SW480 (cell line): ENCODE data around the gene TM9SF1.

ENCODE experiments used
- DNase-seq: peaks from one replicate; pipeline ENCODE4 v3.0.0-alpha.2; 2016; ENCODE audit warnings: low spot score

TM9SF1 gene

DNA sequence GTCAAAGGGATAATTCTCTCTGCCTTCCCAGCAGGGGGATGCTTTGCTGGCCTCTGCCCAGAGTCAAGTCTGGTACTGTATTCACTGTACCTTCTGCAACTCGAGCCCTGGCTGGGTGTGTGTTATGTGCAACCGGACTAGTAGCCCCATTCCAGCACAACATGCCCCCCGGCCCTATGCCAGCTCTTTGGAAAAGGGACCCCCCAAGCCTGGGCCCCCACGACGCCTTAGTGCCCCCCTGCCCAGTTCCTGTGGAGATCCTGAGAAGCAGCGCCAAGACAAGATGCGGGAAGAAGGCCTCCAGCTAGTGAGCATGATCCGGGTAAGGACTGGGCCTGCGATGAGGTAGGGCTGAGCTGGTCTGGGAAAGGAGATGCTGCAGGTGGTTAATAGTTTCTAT is 44.7 kb downstream of the TM9SF1 start:
- no peak for DNase-seq

GRCh38 chr14:24150061-24150460 is 45.2 kb downstream of the TM9SF1 start:
- no peak for DNase-seq

- DNase-seq: no peak
Observed at GRCh38 chr14:24149302-24149969, 45.8 kb downstream of the TM9SF1 start.

DNA sequence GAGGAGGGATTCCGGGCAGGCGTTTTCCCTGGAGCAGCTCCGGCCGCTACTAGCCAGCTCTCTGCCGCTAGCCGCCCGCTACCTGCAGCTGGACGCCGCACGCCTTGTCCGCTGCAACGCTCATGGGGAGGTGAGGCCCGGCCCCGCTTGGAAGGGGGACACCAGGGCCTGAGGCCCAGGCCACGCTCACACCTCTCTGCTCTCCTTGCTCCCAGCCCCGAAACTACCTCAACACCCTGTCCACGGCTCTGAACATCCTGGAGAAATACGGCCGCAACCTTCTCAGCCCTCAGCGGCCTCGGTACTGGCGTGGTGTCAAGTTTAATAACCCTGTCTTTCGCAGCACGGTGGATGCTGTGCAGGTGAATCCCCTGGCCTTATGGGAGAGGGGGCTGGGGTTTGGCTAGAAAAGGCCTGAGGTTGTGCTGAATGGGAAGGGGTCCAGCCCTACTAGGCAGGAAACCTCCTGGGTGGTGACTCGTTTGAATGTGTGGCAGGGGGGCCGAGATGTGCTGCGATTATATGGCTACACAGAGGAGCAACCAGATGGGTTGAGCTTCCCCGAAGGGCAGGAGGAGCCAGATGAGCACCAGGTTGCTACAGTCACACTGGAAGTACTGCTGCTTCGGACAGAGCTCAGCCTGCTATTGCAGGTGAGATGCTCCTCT is 47.3 kb downstream of the TM9SF1 start:
- DNase-seq: no peak

DNA sequence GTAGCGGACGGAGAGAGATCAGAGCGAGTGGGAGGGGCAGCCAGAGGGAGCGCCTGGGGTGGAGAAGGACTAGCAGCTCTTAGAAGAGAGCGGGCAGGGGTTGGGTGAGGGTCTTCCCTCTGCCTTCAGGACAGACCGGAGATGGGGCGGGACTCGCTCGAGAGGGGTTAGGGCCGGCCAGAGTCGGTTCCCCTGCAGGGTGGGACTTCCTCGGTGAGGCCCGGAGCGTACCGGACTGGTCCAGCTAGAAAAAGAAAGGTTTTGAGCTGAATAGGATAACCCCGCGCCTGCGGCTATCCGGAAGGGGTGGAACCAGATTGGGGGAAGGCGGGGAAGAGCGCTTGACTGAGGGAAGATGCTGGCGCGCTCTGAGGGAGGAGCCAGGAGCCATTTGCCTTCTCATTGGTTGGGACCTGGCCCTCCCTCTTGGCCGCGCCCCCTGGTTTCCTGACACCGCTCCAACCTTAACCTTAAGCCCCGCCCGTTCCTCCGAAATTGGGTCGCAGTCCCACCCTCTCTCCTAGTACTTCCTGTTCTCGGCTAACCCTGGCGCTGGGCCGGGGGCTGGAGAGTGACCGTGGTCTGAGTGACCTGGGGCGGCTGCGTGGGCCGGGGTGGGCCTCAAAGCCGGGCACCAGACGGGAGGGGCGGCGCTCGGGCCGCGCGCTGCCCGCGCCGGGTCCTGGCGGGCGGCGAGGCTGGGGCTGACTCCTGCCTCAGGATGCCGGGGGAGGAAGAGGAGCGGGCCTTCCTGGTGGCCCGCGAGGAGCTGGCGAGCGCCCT is 48.1 kb downstream of the TM9SF1 start, which contains the start of gene RNF31:
Gene RNF31, plus strand, starts transcription at position 521 of the 783 bp plus-strand sequence. Its CDS starts 201 bp downstream, at position 722.
- peak; percentile 97 for DNase-seq

DNA sequence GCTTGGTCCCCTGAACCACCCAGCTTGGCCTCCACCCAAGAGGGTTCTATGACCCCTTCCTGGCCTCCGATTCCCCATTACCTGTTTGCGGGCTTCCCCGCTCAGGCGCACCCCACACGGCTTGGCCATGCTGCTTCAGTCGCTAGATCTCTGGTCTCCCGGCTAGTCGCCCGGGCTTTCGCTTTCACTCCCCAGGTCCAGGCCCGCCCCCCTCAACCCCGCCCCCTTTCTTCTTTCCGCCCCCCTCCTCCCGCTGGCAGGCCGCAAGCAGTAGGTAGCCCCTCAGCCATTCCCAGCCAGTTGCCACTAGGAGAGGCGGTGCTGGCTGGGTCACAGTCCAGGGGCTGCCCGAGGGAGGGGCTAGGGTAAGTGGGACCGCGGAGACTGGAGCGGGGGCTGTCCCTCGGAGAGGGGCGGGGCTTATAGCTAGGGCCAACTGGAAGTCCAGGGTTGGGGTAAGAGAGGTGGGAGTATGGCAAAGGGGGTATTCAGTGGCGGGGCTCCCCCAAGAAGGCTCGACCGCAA is 48.7 kb downstream of the TM9SF1 start, which contains the start of gene PSME2:
Gene PSME2, minus strand, starts transcription at position 158 of the 525 bp plus-strand sequence. Its CDS starts 29 bp downstream, at position 129.
- DNase-seq: peak; percentile 97

- DNase-seq: no peak
Observed at GRCh38 chr14:24145690-24146452, 49.4 kb downstream of the TM9SF1 start.

GRCh38 chr14:24145219-24145618 is 50.0 kb downstream of the TM9SF1 start:
- no peak for DNase-seq

DNA sequence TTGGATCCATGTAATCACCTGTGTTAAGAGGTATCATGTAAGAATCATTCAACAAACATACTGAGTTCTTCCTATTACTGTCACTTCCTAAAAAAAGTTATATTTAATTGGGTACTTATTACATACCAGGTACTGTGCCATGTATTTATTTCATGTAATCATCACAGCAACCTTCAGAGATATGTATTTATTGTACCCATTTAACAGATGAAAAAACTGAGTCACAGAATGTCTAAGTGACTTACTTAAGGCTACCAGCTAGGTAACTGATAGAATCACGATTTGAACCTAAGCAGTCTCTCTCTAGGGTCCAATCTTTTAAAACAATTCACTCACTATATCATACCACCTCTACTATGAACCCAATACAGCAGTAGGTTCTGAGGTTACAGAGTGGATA is 50.8 kb downstream of the TM9SF1 start:
- no peak for DNase-seq

GRCh38 chr14:24143511-24143910 is 51.7 kb downstream of the TM9SF1 start:
- no peak for DNase-seq

GRCh38 chr14:24141097-24141880 is 54.0 kb downstream of the TM9SF1 start, which contains the start of gene EMC9:
TSS of gene EMC9 (minus strand) at chr14:24141591. CDS start at chr14:24141304, 287 bp downstream.
- DNase-seq: peak; percentile 99

DNA sequence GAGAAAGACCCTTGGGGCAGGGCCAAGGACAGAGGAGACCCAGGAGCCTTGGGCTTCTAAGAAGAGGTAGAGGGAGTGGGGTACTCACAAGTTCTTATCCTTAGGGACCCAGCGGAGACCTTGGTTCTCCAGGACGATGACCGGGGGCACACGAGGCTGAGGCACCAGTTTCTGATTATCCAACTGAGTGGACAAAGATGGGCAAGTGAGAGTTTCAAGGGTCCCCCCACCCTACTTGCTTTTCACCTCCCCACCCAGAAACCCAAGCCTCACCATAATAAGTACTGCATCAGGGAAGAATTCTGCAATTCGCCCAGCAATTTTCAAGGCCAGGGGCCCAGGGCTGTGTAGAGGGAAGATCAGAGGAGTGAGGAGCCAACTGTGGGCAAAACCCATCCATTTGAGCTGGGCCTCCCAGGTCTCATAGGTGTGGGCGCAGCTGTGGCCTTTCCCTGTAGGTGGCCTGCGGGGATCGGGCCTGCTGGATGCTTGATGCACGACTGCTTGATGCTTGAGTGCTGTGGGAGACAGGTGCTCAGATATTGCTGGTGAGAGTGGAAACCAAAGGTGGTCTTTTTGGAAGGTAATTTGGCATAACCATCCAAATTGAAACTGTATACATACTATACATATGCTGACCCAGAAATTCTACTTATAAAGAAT is 55.8 kb downstream of the TM9SF1 start:
- no peak for DNase-seq
